ENCODE data around the gene UBE2D3.

GRCh38 chr4:102815981-102816380 is 11.4 kb downstream of the UBE2D3 start:
- TF ChIP-seq CTCF (IDR thresholded peaks at IDR 0.05) (no peak), POLR2A (IDR thresholded peaks at IDR 0.05) (no peak)

Measured in breast epithelium (tissue), 3 donors.